NCI-H2081 (cell line): ENCODE data around the gene SIK2.

Experiments
- DNase-seq, 2 experiments: peaks; one replicate each; lab custom pipeline; 2025; lab: John Stamatoyannopoulos, UW

Gene SIK2

DNA sequence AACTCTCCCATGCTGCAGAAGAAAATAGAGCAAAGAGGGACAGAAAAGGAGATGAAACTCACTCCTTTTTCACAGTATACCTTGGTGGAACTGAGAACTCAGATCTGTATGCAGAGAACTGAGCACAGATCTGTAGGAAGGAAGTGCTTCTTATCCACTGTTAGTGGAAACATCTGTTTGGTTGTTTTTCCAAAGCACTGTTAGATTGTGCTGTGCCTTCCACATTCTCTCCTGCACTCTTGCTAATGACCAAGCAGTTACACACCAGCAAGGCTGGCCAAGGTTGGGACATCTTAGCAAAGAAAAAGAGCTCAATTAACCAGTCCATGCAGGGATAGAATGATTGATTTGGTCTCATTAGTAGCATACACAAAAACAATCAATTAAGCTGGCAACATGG is 20.1 kb upstream of the SIK2 start:
- no peak for DNase-seq

DNA sequence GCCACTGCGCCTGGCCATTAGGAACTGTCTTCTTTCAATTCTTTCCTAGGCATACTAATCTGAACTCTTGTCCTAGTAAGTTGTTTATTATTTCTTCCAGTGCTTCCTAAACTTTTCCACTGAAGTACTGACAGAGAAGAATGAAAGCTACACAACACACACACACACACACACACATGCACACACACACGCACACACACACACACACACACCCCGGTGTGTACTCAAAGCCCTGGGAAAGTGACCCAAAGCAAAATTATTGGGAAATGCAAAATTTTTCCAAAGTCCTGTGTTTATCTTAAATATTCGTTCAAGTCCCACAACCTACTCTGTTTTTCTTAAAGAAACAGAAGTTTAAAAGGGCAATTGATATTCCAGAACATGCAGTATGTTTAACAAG is 19.4 kb upstream of the SIK2 start:
- DNase-seq, result no peak

DNA sequence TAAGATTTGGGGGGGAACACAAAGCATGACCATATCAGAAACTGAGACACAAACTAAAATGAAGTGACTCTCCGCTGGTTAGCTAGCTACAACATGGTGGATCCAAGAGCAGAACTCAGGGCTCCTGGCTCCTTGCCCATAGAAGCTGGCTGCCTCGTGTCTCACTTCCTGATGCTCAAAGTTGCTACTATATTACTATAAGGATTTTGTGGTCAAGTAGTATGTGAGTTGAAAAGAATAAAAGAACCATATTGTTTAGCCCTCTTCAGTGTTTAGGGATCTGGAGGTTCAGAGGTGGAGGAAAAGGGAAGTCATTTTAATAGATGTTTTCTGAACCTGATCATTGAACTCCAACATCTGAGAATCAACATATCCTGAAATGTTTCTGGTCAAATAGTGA is 16.9 kb upstream of the SIK2 start:
- no peak for DNase-seq

DNA sequence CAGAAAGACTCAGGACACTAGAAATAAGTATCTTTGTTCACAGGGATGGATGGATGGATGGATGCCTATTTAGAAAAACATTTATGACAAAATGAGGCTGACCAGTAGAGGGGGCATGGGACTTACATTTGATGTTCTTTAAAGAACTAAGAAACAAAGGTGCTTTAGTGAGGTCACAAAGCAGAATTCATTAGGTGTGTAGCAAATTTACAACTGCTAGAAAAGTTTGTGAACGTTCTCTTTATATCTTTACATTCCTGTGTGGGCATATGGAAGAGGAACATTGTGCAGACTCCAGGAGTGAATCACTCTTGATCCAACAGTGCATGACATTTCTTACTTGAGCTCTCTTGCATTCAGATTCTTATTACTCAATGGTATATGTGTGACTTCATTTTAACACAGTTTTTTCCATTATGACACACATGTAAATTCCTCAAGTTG is 15.8 kb upstream of the SIK2 start:
- peak; percentile 60 to 64 for DNase-seq

DNA sequence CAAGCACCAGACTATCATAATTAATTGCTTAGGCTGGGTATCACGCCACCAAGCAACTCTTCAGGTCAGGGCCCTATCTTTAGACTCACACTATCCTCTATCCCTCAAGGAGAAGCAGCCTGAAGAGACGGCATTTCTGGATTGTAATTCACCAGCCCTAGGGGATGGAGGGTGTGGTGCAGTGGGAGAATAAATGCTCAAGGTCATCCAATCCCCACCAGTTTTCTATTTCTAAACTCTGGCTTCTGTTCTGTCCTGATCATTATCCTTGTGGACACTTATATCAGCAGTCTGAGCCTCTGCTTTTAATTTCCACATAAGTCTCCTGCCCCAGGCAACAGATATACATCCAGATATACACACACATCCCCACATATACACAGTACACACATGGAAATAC is 13.1 kb upstream of the SIK2 start:
- DNase-seq, result no peak

DNA sequence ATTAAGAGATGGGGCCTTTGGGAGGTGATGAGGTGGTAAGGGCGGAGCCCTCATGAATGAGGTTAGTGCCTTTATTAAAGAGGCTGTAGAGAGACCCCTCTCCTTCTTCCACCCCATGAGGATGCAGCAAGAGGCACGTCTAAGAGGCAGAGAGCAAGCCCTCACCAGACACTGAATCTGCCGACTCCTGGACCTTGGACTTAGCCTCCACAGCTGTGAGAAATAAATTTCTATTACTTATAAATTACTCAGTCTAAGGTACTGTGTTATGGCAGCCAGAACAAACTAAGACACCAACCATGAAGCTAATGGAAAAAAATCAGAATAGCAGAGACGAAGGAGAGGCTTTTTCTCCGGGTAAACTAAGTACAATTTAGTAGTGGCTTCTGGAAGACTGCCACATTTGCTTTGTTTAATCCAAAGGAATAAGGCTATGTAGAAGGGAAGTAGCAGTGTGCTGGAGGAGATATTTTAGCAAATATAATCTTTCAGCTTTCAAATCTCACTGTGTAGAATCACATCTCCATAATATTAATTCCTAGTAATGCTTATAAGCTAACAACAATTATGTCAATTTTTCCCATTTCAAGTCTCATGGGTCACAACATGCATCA is 12.3 kb upstream of the SIK2 start:
- no peak for DNase-seq

DNA sequence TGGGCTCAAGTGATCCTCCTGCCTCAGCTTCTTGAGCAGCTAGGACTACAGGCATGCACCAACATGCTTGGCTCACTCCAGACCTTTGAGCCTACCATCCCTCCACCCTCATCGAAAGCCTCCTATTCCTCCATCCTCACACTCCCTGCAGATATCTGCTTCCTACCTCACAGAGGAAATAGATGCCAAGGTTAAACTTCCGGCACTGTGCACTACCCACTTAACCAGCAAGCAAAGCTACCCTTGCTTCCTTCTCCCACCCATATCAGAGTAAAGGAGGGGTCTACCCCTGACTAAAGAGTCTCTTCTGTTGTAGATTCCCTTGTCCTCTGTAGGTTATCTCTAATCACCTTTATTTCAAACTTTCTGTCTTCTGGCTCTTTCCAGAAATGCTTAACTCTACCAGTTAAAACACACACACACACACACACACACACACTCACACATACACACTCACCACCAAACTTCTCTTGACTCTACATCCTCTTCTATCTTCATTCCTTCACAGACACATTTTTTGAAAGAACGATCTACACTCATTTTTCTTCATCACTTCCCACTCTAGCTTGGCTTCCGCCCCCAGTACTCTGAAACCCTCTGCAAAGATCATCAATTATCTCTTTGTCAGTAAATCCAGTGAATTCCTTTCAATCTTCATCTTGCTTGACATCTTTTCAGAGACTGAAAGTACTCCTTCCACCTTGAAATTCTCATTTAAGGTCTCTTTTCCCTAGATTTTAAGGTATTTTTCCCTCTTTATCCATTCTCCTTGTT is 10.9 kb upstream of the SIK2 start:
- DNase-seq, result no peak

DNA sequence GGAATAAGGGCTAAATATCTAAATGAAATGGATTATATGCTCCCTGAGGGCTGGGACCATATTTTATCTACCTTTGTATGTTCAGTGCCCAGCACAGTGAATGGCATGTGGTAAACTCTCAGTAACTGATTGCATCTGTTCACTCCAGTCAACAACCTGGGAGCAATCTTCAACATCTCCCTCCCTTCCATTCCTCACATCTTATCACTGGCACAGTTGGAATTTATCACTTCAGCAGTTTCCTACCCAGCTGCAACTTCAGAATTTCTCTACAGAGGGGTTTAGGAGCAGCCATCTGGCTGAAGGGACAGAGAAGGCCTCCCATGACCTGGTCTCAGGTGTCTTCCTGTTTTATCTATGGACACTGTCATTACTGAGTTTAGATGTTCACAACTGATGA is 9.8 kb upstream of the SIK2 start:
- no peak for DNase-seq

DNA sequence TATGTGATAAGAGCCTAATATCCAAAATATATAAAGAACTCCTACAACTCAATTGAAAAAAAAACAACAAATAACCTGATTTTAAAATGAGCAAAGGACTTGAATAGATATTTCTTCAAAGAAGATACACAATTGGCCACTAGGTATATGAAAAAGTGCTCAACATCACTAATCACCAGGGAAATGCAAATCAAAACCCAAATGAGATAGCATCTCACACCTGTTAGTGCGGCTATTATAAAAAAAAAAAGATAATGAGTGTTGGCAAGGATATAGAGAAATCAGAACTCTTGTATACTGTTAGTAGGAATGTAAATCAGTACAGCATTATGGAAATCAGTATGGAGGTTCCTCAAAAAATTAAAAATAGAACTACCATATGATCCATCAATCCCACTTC is 5.9 kb upstream of the SIK2 start:
- DNase-seq, result no peak

DNA sequence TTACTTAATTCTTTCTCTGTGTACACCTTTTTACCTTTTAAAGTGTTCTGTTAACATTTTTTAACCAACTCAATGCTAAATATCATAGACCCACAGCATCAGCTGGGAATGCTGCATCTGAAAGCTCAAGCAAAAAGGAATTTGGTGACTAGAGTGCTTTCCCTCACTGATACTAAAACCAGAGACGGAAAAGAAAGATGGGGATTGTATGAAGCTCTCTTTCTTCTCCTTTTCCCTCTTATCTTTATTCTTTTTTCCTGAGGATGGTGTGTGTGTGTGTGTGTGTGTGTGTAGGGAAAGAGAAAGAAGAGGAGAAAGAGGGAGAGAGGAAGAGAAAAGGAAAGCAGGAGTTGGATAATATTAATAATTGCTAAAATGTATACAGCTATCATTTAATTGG is 4.1 kb upstream of the SIK2 start:
- DNase-seq, result no peak

DNA sequence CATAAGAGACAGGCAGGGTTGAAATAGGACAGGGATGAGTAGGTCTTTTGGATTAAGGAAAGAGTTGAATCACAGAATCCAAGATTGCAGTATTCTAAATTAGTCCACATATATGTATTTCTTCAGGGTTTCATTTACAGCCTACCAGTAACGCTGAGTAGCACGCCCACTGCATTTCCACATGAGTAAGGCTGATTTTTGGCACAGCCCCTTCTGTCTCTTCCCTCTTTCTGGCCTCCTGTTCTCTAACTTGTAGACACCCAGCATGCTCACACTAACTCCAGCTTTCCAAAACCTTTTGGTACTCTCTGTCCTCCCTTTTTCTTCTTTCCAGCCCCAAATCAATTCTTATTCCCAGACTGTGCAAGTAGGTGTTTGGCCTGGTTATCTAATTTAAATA is 3.7 kb upstream of the SIK2 start:
- DNase-seq, result no peak

DNA sequence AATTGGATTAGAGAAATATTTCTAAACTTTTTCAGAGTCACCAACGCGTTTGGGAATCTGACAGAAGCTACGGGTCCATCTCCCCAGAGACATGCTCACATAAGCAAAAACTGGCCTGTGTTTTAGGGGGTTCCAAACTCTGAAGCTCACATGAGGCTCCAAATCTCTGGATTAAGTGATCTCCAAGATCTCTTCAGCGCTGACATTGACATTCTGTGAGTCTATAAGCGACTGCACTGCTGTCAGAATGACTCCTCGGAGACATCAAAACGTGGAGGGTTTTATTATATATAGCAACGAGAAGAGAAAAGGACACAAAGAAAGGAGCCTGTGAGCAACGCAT is 642 bp upstream of the SIK2 start:
- no peak for DNase-seq

DNA sequence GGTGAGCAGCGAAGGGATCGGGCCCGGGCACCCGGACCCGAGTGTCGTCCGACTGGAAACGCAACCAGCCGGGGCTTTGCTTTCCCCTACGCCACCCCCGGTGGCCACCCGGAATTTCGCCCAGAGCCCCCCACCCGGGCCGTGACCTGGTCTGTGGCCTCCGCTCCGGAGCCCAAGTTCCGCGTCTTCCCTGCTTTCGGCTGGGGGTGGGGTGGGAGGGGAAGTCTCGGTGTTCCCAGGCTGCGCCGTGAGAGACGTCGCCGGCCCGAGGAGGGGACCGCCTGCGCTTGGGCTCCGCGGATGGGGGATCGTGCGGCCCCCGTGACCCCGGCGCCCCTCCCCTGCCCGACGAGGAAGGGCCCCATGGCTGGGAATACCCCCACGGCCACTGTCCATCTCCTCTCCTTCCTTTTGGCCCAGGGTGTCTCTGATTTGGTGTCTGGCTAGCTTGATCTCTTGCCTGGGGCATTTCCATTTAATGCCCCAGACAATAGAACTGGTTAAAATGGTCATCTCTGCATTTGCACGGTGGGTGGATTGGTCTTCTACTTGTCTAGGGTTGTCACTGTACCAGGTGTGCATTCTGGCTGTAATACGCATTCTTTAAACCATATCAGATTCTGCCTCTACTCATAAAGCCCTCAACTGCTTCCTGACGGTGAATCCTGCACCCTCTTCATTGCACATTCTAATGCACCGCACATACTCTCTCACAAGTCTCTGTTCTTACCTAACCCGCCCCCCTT is 789 bp downstream of the SIK2 start:
- no peak for DNase-seq

DNA sequence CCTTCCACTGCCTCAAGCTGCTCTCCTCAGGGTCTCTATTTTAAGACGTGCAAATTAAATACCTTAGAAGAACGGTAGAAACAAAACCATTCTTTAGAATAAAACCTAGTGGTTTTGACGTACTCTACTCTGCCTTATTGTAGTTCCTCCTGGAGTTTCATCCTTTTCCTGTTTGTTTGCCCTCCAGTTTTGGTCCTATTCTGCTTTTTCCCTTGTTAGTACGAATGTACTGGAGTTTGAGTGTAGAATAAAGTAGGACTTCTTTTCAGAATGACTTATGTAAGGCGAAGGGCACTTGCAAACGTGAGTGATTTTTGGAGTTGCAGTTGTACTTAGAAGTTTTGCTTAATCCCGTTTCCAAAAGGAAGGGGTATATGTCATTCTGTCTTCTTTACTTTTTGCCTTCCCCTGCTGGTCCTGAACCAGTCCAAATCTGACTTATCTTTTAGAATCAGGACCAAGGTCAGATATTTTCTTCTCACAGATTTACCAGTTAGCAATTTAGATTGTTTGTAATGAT is 1.4 kb downstream of the SIK2 start:
- DNase-seq, result no peak

DNA sequence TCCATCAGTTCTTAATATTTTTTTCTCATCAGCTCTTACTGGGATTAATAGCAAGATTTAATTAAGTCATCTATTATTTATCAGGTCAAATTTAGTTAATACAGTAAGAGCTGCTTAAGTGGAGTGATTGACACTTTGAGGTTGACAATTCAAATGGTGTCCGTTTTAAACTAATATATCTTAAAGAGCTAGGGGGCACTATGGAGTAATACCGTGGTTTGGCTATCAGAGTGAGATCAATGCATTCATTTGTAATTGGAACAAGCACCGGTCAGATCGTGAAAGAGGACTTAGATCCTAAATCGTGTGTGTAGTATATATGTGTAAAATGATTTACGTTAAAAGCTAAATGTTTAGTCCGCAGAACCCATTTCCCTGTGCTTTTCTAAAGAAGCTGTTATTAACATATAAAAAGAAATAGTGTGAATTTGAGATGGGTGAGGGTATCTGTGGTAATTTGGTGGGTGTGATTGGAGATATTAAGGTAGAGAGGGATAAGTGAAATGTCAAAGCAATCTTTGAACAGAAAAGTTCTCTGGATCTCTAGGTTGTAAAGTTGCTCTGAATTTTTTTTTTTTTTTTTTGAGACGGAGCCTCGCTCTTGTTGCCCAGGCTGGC is 2.3 kb downstream of the SIK2 start:
- peak; percentile 65 to 68 for DNase-seq

DNA sequence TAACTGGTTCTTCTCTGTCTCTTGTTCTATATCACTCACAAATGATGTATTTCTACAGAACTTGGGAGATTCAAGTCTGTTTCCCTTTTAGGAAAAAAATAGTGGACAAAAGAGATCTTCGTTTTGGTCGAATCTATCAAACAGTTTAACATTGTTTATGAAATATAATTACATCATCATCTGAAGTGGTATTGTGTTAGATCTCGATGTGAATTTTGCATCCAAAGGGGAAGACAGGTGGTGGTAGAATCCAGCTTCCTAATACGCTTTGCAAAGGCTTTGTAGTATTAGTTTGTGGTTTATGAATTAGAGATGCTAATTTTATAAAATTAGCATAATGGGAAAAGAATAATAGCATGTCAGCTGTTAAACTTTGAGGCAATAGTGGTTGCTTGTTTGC is 3.4 kb downstream of the SIK2 start:
- no peak for DNase-seq

DNA sequence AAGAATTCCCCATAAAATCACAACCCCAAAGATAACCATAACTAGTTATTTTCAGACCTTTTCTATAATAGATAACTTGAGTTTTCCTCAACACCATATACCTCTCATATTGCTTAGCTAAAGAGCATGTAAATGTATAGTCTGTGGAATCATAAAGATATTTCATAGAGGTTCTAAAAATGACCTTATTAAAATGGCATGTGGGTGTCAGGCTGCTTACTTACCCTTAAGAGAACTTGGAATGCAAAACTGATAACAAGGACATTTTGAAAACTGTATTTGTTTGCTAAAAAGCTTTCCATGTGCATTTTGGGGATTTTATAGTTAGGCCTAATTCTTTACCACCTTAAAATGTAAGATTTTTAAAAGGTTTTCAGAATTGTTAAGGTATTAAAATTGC is 4.7 kb downstream of the SIK2 start:
- DNase-seq, result no peak

DNA sequence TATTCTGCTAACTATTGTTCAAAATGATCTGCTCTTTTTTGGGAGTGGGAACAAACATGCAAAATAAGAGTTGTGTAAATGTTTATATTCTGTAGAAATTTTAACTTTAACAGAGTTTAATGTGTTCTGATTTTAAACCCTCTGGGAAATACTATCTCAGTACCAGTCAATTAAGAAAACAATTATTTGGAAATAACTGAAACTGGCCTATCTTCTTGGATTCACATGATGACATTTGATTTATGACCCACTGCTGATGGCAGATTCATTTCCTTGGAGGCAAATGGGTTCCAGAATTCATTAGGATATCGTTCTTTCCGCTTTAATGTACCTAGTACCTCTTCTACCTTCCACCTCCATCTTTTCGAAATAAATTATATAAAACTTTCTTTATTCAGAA is 5.5 kb downstream of the SIK2 start:
- no peak for DNase-seq

DNA sequence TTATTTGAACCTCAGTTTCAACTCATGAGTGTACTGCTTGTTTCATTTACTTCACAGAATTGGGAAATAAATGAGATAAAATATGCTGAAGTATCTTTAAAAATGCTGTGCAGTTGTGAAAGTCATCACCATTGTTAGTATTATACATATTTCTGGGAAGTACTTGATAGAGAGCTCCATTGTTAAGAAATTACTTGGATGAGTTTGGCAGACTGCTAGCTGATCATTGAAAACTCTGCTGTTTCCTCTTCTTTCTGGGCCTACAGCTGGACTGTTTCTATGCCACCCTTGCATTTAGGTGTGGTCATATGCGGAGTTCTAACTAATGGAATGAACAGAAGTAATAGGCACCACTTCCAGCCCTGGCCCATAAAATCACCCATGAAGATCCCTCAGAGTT is 10.0 kb downstream of the SIK2 start:
- no peak for DNase-seq

DNA sequence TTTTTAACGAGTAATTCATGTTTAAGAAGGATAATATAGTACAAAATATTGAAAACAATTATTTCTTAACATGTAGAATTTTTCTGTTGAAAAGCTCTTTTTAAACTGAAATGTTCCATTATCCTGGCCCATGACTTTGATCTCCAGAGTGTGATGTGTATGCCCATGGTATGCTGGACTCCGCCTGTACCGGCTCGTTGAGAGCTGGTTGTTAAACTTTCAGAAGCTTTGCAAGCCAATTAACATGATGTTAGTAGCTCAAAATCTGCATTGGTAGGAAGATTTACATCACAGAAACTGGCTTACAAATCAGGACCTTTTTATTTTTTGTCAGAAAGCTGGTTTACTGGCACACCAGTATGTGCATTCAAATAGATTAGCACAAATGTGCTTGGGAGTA is 15.0 kb downstream of the SIK2 start:
- DNase-seq, result no peak

DNA sequence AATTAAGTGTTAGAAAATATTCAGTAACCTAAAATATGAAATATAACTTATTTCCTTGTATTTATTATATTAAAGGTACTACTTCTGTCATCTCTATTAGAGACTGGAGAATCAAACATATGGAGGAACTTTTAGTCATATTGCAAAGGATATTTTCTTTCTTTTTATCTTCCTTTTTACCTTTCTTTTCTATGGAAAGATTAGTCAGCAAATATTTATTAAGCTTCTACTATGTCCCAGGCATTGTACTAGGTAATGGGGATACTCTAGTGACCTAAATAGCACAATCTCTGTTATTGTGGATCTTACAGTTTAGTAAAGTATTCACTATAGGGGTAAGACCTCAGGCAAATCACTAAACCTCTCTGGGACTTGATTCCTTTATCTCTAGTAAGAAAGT is 18.3 kb downstream of the SIK2 start:
- DNase-seq, result no peak

DNA sequence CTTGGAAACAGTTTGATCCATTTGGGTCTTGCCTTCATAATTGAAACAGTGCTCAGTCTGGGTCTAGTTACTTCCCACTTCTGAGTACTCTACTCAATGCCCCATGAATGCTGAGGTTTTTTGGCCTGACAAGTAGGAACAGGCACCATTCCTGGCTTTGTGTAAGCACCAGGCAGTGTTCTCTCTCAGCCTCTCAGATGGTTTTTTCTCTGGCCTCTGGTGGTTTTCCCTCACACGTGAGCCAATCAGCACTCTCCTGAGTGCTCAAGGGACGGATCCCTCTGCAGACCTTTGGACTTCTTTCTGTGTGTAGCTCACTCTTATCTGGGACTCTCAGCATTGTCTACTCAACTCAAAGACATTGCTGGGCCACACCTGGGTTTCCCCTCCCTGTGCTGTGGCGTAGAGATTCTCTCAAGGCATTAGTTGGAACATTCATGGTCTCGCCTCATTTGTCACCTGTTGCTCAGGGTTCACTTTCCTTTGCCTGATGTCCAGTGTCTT is 21.3 kb downstream of the SIK2 start:
- DNase-seq, result no peak

DNA sequence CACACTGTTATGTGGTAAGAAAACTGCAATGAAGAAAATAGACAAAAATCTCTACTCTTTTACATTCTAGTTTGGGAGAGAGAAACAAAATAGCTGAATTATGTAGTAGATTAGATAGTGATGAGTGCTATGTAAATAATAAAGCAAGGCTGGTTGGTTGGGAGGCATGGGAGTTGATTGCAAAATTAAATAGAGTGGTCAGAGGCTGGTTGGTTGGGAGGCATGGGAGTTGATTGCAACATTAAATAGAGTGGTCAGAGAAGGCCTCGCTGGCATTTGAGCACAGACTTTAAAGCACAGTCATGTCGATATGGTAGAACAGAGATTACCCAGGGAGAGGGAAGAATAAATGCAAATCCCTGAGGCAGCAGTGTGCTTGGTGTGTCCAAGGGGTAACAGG is 22.4 kb downstream of the SIK2 start:
- no peak for DNase-seq
